Measurements from ENCODE around the gene HCRT.

HCRT gene

GRCh38 chr17:42199416-42200011 is 14.3 kb upstream of the HCRT start:
- H3K9me3 ChIP-seq (ENCODE audit: control insufficient read depth in 5 of 5, low read length in 5 of 5): no peaks in the 10 kb centered on the region
- peaks cover 7 to 55% (median 47%) of the 10 kb centered on the region in 5 donors for H3K36me3 ChIP-seq (ENCODE audit: control insufficient read depth in 5 of 5, insufficient read depth in 5 of 5, low read length in 5 of 5)
- H3K4me3 ChIP-seq (ENCODE audit: low read depth in 1 of 5, low read length in 5 of 5): no peak overlapping the region
- H3K9ac ChIP-seq (ENCODE audit: low read length in 5 of 5): peak overlapping the region in 1 of 5 donors; percentile 7
- peaks cover under 1 to 7% (median 2%) of the 10 kb centered on the region in 5 donors for H3K4me1 ChIP-seq (ENCODE audit: control insufficient read depth in 5 of 5, insufficient read depth in 5 of 5, low read length in 5 of 5)
- no peaks in the 10 kb centered on the region for H3K27me3 ChIP-seq (ENCODE audit: control insufficient read depth in 5 of 5, insufficient read depth in 4 of 5, low read length in 5 of 5)
- no peak overlapping the region for H3K27ac ChIP-seq (ENCODE audit: low read depth, low read length)

- no peaks in the 10 kb centered on the region for H3K27me3 ChIP-seq (ENCODE audit: control insufficient read depth in 5 of 5, insufficient read depth in 4 of 5, low read length in 5 of 5)
- no peak overlapping the region for H3K4me3 ChIP-seq (ENCODE audit: low read depth in 1 of 5, low read length in 5 of 5)
- no peaks in the 10 kb centered on the region for H3K9me3 ChIP-seq (ENCODE audit: control insufficient read depth in 5 of 5, low read length in 5 of 5)
- H3K4me1 ChIP-seq (ENCODE audit: control insufficient read depth in 5 of 5, insufficient read depth in 5 of 5, low read length in 5 of 5): peaks cover 2 to 13% (median 6%) of the 10 kb centered on the region in 5 donors
- peaks cover 3 to 49% (median 41%) of the 10 kb centered on the region in 5 donors for H3K36me3 ChIP-seq (ENCODE audit: control insufficient read depth in 5 of 5, insufficient read depth in 5 of 5, low read length in 5 of 5)
- H3K27ac ChIP-seq (ENCODE audit: low read depth, low read length): no peak overlapping the region
- H3K9ac ChIP-seq (ENCODE audit: low read length in 5 of 5): no peak overlapping the region
Observed at GRCh38 chr17:42198897-42199296, 13.6 kb upstream of the HCRT start.

GRCh38 chr17:42197564-42198156 is 12.4 kb upstream of the HCRT start:
- no peak overlapping the region for H3K27ac ChIP-seq (ENCODE audit: low read depth, low read length)

DNA sequence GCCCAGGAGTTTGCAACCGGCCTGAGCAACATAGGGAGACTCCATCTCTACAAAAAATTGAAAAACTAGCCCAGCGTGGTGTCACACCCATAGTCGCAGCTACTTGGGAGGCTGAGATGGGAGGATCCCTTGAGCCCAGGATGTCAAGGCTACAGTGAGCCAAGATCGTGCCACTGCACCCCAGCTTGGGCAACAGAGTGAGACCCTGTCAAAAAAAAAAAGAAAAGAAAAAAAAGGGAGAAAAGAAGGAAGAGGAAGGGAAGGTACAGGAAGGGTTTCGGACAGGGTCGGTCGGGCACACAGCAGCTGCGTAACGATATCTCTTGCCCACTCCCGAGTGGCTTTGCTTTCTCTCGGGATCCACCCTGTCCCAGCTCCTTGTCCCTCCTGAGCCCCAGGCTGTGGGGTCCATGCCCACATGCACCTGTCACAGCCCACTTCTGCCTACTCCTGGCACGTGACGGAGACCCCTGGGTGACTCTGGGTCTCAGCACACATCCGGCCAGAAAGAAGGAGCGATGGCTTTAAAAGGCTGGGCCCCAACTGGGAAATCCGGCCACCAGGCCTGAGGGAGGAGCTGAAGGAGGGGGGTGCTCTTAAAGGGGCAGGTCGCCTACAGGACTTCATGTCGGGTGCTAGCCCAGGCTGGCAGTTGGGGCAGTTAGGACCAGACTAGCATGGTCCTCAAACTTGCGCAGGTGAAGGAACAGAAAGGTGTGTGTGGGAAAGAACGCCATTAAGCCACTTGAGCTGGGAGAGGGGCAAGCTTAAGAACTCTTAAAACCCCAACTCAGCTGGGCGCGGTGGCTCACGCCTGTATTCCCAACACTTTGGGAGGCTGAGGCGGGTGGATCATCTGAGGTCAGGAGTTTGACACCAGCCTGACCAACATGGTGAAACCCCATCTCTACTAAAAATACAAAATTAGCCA is 9.0 kb upstream of the HCRT start, which contains the start of gene GHDC:
Gene GHDC, minus strand, starts transcription at position 526 of the 931 bp plus-strand sequence. CDS start 913 bp downstream, outside the sequence.
- Histone ChIP-seq H3K9me3 (ENCODE audit: control insufficient read depth in 5 of 5, low read length in 5 of 5) (no peaks in the 10 kb centered on the region), H3K27ac (ENCODE audit: low read depth, low read length) (peak within 1 kb of the TSS; percentile 82), H3K27me3 (ENCODE audit: control insufficient read depth in 5 of 5, insufficient read depth in 4 of 5, low read length in 5 of 5) (no peaks in the 10 kb centered on the region)

More at GRCh38 chr17:42197564-42198156, 12.4 kb upstream of the HCRT start:
- H3K9me3 ChIP-seq (ENCODE audit: control insufficient read depth in 5 of 5, low read length in 5 of 5): no peaks in the 10 kb centered on the region
- H3K36me3 ChIP-seq (ENCODE audit: control insufficient read depth in 5 of 5, insufficient read depth in 5 of 5, low read length in 5 of 5): peaks cover 3 to 39% (median 31%) of the 10 kb centered on the region in 5 donors
- H3K9ac ChIP-seq (ENCODE audit: low read length in 5 of 5): no peak overlapping the region
- H3K27me3 ChIP-seq (ENCODE audit: control insufficient read depth in 5 of 5, insufficient read depth in 4 of 5, low read length in 5 of 5): no peaks in the 10 kb centered on the region
- no peak overlapping the region for H3K4me3 ChIP-seq (ENCODE audit: low read depth in 1 of 5, low read length in 5 of 5)
- H3K4me1 ChIP-seq (ENCODE audit: control insufficient read depth in 5 of 5, insufficient read depth in 5 of 5, low read length in 5 of 5): peaks cover 2 to 25% (median 18%) of the 10 kb centered on the region in 5 donors

DNA sequence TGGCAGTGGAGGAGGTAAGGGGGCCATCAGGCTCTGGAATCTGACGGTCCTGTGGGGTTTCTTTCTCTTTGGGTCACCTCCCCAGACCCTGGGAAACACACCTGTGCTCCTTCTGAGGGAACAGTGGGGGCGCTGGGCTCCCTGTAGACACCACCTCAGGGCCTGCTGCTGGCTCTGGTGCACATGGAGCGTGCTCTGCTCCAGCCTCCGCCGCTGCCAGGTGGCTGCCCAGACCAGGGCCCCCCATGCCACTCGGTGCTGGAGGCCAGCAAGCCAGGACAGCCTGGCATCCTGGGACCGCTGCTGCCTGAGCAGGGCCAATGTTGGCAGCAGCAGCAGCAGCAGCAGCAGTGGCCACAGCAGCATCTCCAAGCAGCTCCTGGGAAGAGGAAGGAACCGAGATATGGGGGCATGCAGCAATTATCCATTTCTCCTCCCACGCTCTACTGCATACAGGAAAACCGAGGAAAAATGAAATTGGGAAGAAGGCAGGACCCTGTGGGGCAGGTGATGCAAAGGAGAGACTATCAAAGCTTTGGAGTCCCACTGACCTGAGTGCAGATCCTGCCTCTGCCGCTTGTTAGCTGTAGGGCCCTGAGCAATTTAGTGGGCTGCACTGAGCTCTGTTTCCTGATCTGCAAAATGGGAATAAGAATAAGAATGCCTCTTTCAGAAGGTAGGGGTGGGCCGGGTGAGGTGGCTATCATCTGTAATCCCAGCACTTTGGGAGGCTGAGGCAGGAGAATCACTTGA is 8.1 kb upstream of the HCRT start:
- peak overlapping the region in 4 of 5 donors; percentile 68 to 96 (median 93) for H3K9ac ChIP-seq (ENCODE audit: low read length in 5 of 5)
- peak overlapping the region; percentile 91 to 99 (median 98) for H3K4me3 ChIP-seq (ENCODE audit: low read depth in 1 of 5, low read length in 5 of 5)

More for the DNA sequence above, 9.0 kb upstream of the HCRT start, which contains the start of gene GHDC:
- Histone ChIP-seq H3K36me3 (ENCODE audit: control insufficient read depth in 5 of 5, insufficient read depth in 5 of 5, low read length in 5 of 5) (peaks cover 0 to 15% (median 0%) of the 10 kb centered on the region in 5 donors), H3K4me3 (ENCODE audit: low read depth in 1 of 5, low read length in 5 of 5) (peak within 1 kb of the TSS; percentile 91 to 99 (median 98)), H3K4me1 (ENCODE audit: control insufficient read depth in 5 of 5, insufficient read depth in 5 of 5, low read length in 5 of 5) (peaks cover 2 to 24% (median 19%) of the 10 kb centered on the region in 5 donors), H3K9ac (ENCODE audit: low read length in 5 of 5) (peak within 1 kb of the TSS; percentile 68 to 96 (median 91))

DNA sequence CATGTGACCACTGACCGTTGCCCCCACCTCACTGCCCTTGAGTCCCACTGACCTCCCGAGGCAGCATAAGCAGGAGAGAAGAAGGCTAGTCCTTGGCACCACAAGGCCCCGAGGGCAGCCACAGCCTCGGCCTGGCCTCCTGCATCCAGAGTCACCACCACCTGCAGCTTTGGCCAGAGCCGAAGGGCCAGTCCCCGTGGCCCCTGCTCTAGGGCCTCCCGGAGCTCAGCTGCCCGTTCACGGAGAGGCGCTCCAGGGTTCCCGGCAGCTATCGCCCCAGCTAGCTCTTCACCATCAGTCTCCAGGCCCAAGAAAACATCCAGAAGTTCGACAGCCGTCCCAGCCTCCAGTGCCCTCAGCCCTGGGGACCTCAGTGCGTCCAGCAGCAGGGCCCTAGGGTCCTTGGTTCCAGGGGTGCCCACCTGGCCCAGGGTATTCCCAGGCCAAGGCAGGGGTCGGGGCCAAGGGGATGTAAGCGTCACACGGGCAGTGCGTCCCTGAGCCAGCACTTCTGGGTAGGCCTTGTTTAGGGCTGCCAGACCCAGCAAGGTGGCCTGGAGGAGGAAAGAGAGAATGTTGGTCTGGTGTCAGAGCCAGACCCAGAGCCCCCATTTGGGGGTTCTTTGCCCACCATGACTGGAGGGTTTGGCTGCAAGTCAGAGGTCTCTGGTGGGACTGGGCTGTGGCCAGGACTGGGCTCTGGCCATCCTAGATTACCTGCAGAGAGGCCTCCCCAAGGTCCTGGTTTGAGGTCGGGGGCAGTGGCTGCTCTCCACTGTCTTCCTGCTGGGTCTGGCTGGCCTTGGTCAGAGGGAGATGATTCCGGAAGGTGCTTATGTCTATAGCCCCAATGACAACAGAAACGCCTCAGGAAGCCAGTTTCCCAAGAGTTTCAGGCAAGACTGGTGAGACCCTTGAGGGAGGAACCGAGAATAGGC is 7.2 kb upstream of the HCRT start:
- Histone ChIP-seq H3K36me3 (ENCODE audit: control insufficient read depth in 5 of 5, insufficient read depth in 5 of 5, low read length in 5 of 5) (peaks cover 0 to 9% (median 0%) of the 10 kb centered on the region in 5 donors), H3K27me3 (ENCODE audit: control insufficient read depth in 5 of 5, insufficient read depth in 4 of 5, low read length in 5 of 5) (no peaks in the 10 kb centered on the region), H3K4me3 (ENCODE audit: low read depth in 1 of 5, low read length in 5 of 5) (peak overlapping the region in 2 of 5 donors; percentile 18 to 98), H3K9me3 (ENCODE audit: control insufficient read depth in 5 of 5, low read length in 5 of 5) (no peaks in the 10 kb centered on the region), H3K27ac (ENCODE audit: low read depth, low read length) (no peak overlapping the region), H3K4me1 (ENCODE audit: control insufficient read depth in 5 of 5, insufficient read depth in 5 of 5, low read length in 5 of 5) (peaks cover 2 to 27% (median 19%) of the 10 kb centered on the region in 5 donors), H3K9ac (ENCODE audit: low read length in 5 of 5) (peak overlapping the region in 1 of 5 donors; percentile 4)

More for the DNA sequence above, 8.1 kb upstream of the HCRT start:
- Histone ChIP-seq H3K27ac (ENCODE audit: low read depth, low read length) (no peak overlapping the region), H3K9me3 (ENCODE audit: control insufficient read depth in 5 of 5, low read length in 5 of 5) (no peaks in the 10 kb centered on the region), H3K4me1 (ENCODE audit: control insufficient read depth in 5 of 5, insufficient read depth in 5 of 5, low read length in 5 of 5) (peaks cover 2 to 27% (median 19%) of the 10 kb centered on the region in 5 donors), H3K36me3 (ENCODE audit: control insufficient read depth in 5 of 5, insufficient read depth in 5 of 5, low read length in 5 of 5) (peaks cover 0 to 9% (median 0%) of the 10 kb centered on the region in 5 donors), H3K27me3 (ENCODE audit: control insufficient read depth in 5 of 5, insufficient read depth in 4 of 5, low read length in 5 of 5) (no peaks in the 10 kb centered on the region)

DNA sequence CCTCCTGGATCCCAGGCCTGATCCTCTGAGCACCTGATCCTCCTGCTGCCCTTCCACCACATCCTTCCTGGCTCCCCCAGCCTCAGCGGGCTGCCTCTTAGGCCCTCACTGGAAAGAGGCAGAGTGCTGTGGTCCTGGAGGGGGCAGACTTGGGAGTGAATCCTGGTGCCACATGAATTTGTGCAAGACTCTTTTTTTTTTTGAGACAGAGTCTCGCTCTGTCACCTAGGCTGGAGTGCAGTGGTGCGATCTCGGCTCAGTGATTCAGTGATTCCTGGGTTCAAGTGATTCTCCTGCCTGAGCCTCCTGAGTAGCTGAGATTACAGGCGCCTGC is 6.0 kb upstream of the HCRT start:
- H3K4me1 ChIP-seq (ENCODE audit: control insufficient read depth in 5 of 5, insufficient read depth in 5 of 5, low read length in 5 of 5): peaks cover 2 to 27% (median 19%) of the 10 kb centered on the region in 5 donors
- H3K9me3 ChIP-seq (ENCODE audit: control insufficient read depth in 5 of 5, low read length in 5 of 5): no peaks in the 10 kb centered on the region
- H3K27me3 ChIP-seq (ENCODE audit: control insufficient read depth in 5 of 5, insufficient read depth in 4 of 5, low read length in 5 of 5): no peaks in the 10 kb centered on the region
- no peak overlapping the region for H3K4me3 ChIP-seq (ENCODE audit: low read depth in 1 of 5, low read length in 5 of 5)
- no peak overlapping the region for H3K27ac ChIP-seq (ENCODE audit: low read depth, low read length)
- H3K9ac ChIP-seq (ENCODE audit: low read length in 5 of 5): no peak overlapping the region
- H3K36me3 ChIP-seq (ENCODE audit: control insufficient read depth in 5 of 5, insufficient read depth in 5 of 5, low read length in 5 of 5): peaks cover 0 to 9% (median 0%) of the 10 kb centered on the region in 5 donors

- Histone ChIP-seq H3K9ac (ENCODE audit: low read length in 5 of 5) (no peak overlapping the region), H3K4me1 (ENCODE audit: control insufficient read depth in 5 of 5, insufficient read depth in 5 of 5, low read length in 5 of 5) (peaks cover 2 to 27% (median 19%) of the 10 kb centered on the region in 5 donors), H3K27ac (ENCODE audit: low read depth, low read length) (no peak overlapping the region), H3K4me3 (ENCODE audit: low read depth in 1 of 5, low read length in 5 of 5) (no peak overlapping the region), H3K9me3 (ENCODE audit: control insufficient read depth in 5 of 5, low read length in 5 of 5) (no peaks in the 10 kb centered on the region), H3K36me3 (ENCODE audit: control insufficient read depth in 5 of 5, insufficient read depth in 5 of 5, low read length in 5 of 5) (peaks cover 0 to 9% (median 0%) of the 10 kb centered on the region in 5 donors), H3K27me3 (ENCODE audit: control insufficient read depth in 5 of 5, insufficient read depth in 4 of 5, low read length in 5 of 5) (no peaks in the 10 kb centered on the region)
Observed at GRCh38 chr17:42190491-42191274, 5.4 kb upstream of the HCRT start.

All from subcutaneous abdominal adipose tissue (tissue), 5 donors.